NB4 (cell line): ENCODE measurements around the gene AK8.

Source experiments
- MYC ChIP-seq: IDR thresholded peaks from 2 replicates; pipeline ENCODE4 v1.6.1; 2011; ENCODE audit warnings: low read depth, low read length
- POLR2A ChIP-seq: IDR thresholded peaks from 2 replicates; pipeline ENCODE4 v1.6.1; 2011; ENCODE audit warnings: mild to moderate bottlenecking; ENCODE audit not compliant: insufficient read length; ENCODE audit errors: extremely low read depth
- TF ChIP-seq, protein P1 (sequence below): IDR thresholded peaks from one replicate; pipeline ENCODE4 v1.5.1; 2012; ENCODE audit warnings: low read depth, low read length

DNA sequence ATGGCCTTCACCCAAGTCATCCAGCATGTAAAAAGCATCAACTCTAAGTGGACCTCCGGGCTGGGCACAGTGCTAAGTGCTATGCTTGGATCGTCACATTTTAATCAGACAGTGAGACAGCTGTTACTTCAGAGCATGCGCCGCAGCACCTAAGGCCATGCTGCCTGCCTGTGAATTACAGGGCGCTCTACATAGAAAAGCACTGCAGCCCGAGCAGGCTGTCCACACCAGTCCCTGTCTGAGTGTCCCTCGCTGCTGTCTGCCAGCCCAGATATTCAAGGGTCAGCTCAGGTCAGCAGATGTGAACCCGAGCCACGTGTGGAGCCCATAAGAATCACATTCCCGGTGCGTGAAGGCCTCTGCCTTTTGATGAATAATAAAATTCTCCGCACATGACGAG lies 37.1 kb downstream of the AK8 start:
- TF ChIP-seq POLR2A (no peak), MYC (no peak)
- TF ChIP-seq, protein P1, sequence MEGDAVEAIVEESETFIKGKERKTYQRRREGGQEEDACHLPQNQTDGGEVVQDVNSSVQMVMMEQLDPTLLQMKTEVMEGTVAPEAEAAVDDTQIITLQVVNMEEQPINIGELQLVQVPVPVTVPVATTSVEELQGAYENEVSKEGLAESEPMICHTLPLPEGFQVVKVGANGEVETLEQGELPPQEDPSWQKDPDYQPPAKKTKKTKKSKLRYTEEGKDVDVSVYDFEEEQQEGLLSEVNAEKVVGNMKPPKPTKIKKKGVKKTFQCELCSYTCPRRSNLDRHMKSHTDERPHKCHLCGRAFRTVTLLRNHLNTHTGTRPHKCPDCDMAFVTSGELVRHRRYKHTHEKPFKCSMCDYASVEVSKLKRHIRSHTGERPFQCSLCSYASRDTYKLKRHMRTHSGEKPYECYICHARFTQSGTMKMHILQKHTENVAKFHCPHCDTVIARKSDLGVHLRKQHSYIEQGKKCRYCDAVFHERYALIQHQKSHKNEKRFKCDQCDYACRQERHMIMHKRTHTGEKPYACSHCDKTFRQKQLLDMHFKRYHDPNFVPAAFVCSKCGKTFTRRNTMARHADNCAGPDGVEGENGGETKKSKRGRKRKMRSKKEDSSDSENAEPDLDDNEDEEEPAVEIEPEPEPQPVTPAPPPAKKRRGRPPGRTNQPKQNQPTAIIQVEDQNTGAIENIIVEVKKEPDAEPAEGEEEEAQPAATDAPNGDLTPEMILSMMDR: no peak
